ENCODE measurements around the gene RHOJ.

GRCh38 chr14:63243646-63244045, 39.4 kb downstream of the RHOJ start:
- TF ChIP-seq, protein P1, sequence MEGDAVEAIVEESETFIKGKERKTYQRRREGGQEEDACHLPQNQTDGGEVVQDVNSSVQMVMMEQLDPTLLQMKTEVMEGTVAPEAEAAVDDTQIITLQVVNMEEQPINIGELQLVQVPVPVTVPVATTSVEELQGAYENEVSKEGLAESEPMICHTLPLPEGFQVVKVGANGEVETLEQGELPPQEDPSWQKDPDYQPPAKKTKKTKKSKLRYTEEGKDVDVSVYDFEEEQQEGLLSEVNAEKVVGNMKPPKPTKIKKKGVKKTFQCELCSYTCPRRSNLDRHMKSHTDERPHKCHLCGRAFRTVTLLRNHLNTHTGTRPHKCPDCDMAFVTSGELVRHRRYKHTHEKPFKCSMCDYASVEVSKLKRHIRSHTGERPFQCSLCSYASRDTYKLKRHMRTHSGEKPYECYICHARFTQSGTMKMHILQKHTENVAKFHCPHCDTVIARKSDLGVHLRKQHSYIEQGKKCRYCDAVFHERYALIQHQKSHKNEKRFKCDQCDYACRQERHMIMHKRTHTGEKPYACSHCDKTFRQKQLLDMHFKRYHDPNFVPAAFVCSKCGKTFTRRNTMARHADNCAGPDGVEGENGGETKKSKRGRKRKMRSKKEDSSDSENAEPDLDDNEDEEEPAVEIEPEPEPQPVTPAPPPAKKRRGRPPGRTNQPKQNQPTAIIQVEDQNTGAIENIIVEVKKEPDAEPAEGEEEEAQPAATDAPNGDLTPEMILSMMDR (IDR thresholded peaks at IDR 0.05 in 2 of 3, conservative IDR thresholded peaks at IDR 0.05 in 1 of 3; ENCODE audit: borderline replicate concordance in 1 of 3, insufficient read depth in 1 of 3, low read depth in 2 of 3, low read length in 2 of 3), result no peak
- no peak for TF ChIP-seq SIN3A (IDR thresholded peaks at IDR 0.05; ENCODE audit: low read depth)
- TF ChIP-seq JUND (IDR thresholded peaks at IDR 0.05), result no peak
- no peak for TF ChIP-seq EZH2 (IDR thresholded peaks at IDR 0.05)
- TF ChIP-seq ATF3 (IDR thresholded peaks at IDR 0.05), result no peak
- no peak for TF ChIP-seq YY1 (IDR thresholded peaks at IDR 0.05; ENCODE audit: extremely low read depth, insufficient replicate concordance, low read depth, low read length)
- no peak for TF ChIP-seq SP1 (IDR thresholded peaks at IDR 0.05; ENCODE audit: low read depth)
- TF ChIP-seq POLR2AphosphoS5 (IDR thresholded peaks at IDR 0.05; ENCODE audit: low read depth, low read length), result no peak
- no peak for TF ChIP-seq EZH2phosphoT487 (IDR thresholded peaks at IDR 0.05; ENCODE audit: borderline replicate concordance)
- TF ChIP-seq POLR2A (IDR thresholded peaks at IDR 0.05; ENCODE audit: borderline replicate concordance, extremely low read depth, insufficient read depth, insufficient read length), result no peak
- no peak for TF ChIP-seq CEBPB (IDR thresholded peaks at IDR 0.05; ENCODE audit: low read depth)
- no peak for TF ChIP-seq SRF (IDR thresholded peaks at IDR 0.05; ENCODE audit: low read depth)
- TF ChIP-seq, protein P2, sequence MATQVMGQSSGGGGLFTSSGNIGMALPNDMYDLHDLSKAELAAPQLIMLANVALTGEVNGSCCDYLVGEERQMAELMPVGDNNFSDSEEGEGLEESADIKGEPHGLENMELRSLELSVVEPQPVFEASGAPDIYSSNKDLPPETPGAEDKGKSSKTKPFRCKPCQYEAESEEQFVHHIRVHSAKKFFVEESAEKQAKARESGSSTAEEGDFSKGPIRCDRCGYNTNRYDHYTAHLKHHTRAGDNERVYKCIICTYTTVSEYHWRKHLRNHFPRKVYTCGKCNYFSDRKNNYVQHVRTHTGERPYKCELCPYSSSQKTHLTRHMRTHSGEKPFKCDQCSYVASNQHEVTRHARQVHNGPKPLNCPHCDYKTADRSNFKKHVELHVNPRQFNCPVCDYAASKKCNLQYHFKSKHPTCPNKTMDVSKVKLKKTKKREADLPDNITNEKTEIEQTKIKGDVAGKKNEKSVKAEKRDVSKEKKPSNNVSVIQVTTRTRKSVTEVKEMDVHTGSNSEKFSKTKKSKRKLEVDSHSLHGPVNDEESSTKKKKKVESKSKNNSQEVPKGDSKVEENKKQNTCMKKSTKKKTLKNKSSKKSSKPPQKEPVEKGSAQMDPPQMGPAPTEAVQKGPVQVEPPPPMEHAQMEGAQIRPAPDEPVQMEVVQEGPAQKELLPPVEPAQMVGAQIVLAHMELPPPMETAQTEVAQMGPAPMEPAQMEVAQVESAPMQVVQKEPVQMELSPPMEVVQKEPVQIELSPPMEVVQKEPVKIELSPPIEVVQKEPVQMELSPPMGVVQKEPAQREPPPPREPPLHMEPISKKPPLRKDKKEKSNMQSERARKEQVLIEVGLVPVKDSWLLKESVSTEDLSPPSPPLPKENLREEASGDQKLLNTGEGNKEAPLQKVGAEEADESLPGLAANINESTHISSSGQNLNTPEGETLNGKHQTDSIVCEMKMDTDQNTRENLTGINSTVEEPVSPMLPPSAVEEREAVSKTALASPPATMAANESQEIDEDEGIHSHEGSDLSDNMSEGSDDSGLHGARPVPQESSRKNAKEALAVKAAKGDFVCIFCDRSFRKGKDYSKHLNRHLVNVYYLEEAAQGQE (IDR thresholded peaks at IDR 0.05; ENCODE audit: low read depth), result no peak
- no peak for TF ChIP-seq EGR1 (IDR thresholded peaks at IDR 0.05; ENCODE audit: low read depth)
